HG03097 (cell line): Measurements from ENCODE around the gene TCERG1.
A peak's percentile ranks its signal among the peaks of the same experiment; 100 is the strongest.
"Not testable (repeated sequence)": the region's sequence is repeated elsewhere in the genome, so short reads cannot be mapped to it uniquely, and the experiment has no call there.

Experiments
- ATAC-seq: cut with Tn5 transposase; IDR thresholded peaks from one replicate; pipeline ENCODE4 v1.9.1; 2021; ENCODE audit not compliant: unreplicated experiment, low FRiP score

Gene TCERG1

GRCh38 chr5:146519554-146519953, 72.4 kb downstream of the TCERG1 start:
- ATAC-seq: no peak

GRCh38 chr5:146520731-146521130, 73.6 kb downstream of the TCERG1 start:
- ATAC-seq: no peak

- ATAC-seq: no peak
These were observed 74.4 kb downstream of the TCERG1 start for GRCh38 chr5:146521403-146522106.

GRCh38 chr5:146523698-146524097, 76.6 kb downstream of the TCERG1 start:
- no peak for ATAC-seq

- no peak for ATAC-seq
These were observed 80.7 kb downstream of the TCERG1 start for GRCh38 chr5:146527785-146528184.

GRCh38 chr5:146528236-146528635, 81.1 kb downstream of the TCERG1 start:
- no peak for ATAC-seq

GRCh38 chr5:146529984-146530383, 82.9 kb downstream of the TCERG1 start:
- no peak for ATAC-seq

- ATAC-seq: peak; percentile 92
These were observed 86.2 kb downstream of the TCERG1 start for GRCh38 chr5:146533260-146533857.

GRCh38 chr5:146533882-146534281, 86.7 kb downstream of the TCERG1 start:
- no peak for ATAC-seq

- no peak for ATAC-seq
These were observed 91.3 kb downstream of the TCERG1 start for GRCh38 chr5:146538432-146538831.

- ATAC-seq: no peak
These were observed 92.8 kb downstream of the TCERG1 start for GRCh38 chr5:146539973-146540372.

GRCh38 chr5:146540414-146540813, 93.3 kb downstream of the TCERG1 start:
- ATAC-seq: no peak

- ATAC-seq: peak; percentile 90
These were observed 95.1 kb downstream of the TCERG1 start for GRCh38 chr5:146541958-146542849.

GRCh38 chr5:146544232-146544631, 97.1 kb downstream of the TCERG1 start:
- ATAC-seq: no peak

- no peak for ATAC-seq
These were observed 101.8 kb downstream of the TCERG1 start for GRCh38 chr5:146548781-146549449.

GRCh38 chr5:146549615-146550014, 102.5 kb downstream of the TCERG1 start:
- ATAC-seq: no peak

GRCh38 chr5:146553446-146553845, 106.3 kb downstream of the TCERG1 start:
- no peak for ATAC-seq

GRCh38 chr5:146556884-146557283, 109.8 kb downstream of the TCERG1 start:
- not testable (repeated sequence) for ATAC-seq

- ATAC-seq: no peak
These were observed 113.2 kb downstream of the TCERG1 start for GRCh38 chr5:146560205-146560812.
